Gastroesophageal sphincter (tissue), 4 donors: ENCODE measurements around the gene FBXL4. TPM values are rescaled to one million over a fixed set of nuclear protein-coding genes. Genes with fewer than 3 reads are reported as not detected.

Experiments
- ATAC-seq: fragments of 150-250 bp; one replicate; pipeline ENCODE4 v1.9.1; 2016; ENCODE audit warnings: mild to moderate bottlenecking, moderate library complexity
- H3K27ac ChIP-seq, 4 donors: fragments of 200-600 bp; sonication (generic) in 3 of 4; 1 replicate in 3 of 4; 2 replicates in 1 of 4; pipeline ENCODE4 v1.5.1; 2016 to 2019
- H3K27me3 ChIP-seq: fragments of 200-600 bp; sonication (generic); one replicate; pipeline ENCODE4 v1.5.1; 2019
- H3K36me3 ChIP-seq, 2 donors: fragments of 200-600 bp; sonication (generic); one replicate each; pipeline ENCODE4 v1.5.1; 2019; ENCODE audit warnings: control low read depth in 1 of 2
- H3K4me1 ChIP-seq, 3 donors: fragments of 200-600 bp; sonication (generic); 1 replicate in 2 of 3; 2 replicates in 1 of 3; pipeline ENCODE4 v1.5.1; 2016 to 2019; ENCODE audit warnings: control low read depth in 2 of 3
- H3K4me3 ChIP-seq, 2 donors: fragments of 200-600 bp; sonication (generic); one replicate each; pipeline ENCODE4 v1.5.1; 2019; ENCODE audit warnings: mild to moderate bottlenecking in 1 of 2, moderate library complexity in 1 of 2
- H3K9me3 ChIP-seq, 3 donors: fragments of 200-600 bp; sonication (generic); one replicate each; pipeline ENCODE4 v1.5.1; 2017 to 2019; ENCODE audit warnings: control low read depth in 2 of 3
- EP300 ChIP-seq: sonication (generic); formaldehyde crosslinking; IDR thresholded peaks from one replicate; pipeline ENCODE4 v1.6.1; 2017; ENCODE audit warnings: antibody characterized with exemption, mild to moderate bottlenecking
- POLR2A ChIP-seq, 2 donors: fragments of 450-650 bp; IDR thresholded peaks; one replicate each; pipeline ENCODE4 v1.6.1; 2017; ENCODE audit warnings: antibody characterized with exemption in 2 of 2, mild to moderate bottlenecking in 2 of 2, moderate library complexity in 1 of 2
- POLR2AphosphoS5 ChIP-seq: sonication (generic); formaldehyde crosslinking; IDR thresholded peaks from one replicate; pipeline ENCODE4 v1.6.1; 2017; ENCODE audit warnings: antibody characterized with exemption
- WGBS, 2 donors: methylation state at CpG; one replicate each; pipeline ENCODE4 v1.1.5; 2018; ENCODE audit warnings: low coverage in 1 of 2; 5-methylcytosine and 5-hydroxymethylcytosine counted together
- total RNA-seq, 4 donors: library from RNA; depleted of rRNA; stranded (reverse); fragments of >200 nt; gene quantifications; one replicate each; pipeline ENCODE4 v1.1.0, GENCODE V29; 2016
- TF ChIP-seq, protein P1 (sequence below), 4 experiments: fragments of 200-600 bp in 2 of 4; fragments of 450-650 bp in 2 of 4; sonication (generic) in 1 of 4; IDR thresholded peaks; one replicate each; pipeline ENCODE4 v1.5.1; 2017 to 2019; ENCODE audit warnings: antibody characterized with exemption in 4 of 4, mild to moderate bottlenecking in 2 of 4, moderate library complexity in 2 of 4

The FBXL4 gene
- total RNA-seq, 4 donors from 2014 or later: 15.6 to 21.9 (median 18.8) TPM

DNA sequence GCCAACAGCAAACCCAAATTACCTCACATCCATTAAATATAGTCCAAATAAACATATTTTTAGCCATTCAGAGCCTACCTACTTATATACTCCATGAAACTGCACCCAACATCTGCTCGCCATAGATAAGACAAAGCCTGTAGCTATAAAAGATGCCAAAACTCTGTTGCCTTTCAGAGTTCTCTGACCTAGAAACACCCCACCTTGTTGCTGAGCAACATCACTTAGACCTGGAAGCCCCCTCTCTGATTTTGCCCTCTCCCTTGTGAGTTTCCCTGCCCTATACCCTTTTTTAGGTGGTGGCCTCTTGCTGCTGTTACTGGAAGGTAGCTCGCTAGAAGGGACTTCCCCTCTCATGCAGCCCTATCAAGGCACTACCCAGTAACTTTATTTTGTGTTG lies 27.7 kb upstream of the FBXL4 start:
- Histone ChIP-seq H3K27me3 (no peaks in the 10 kb centered on the region), H3K9me3 (no peaks in the 10 kb centered on the region), H3K4me3 (no peak overlapping the region), H3K27ac (no peak overlapping the region), H3K36me3 (no peaks in the 10 kb centered on the region), H3K4me1 (no peaks in the 10 kb centered on the region)
- no peak for ATAC-seq
- no peak for TF ChIP-seq EP300
- TF ChIP-seq, protein P1, sequence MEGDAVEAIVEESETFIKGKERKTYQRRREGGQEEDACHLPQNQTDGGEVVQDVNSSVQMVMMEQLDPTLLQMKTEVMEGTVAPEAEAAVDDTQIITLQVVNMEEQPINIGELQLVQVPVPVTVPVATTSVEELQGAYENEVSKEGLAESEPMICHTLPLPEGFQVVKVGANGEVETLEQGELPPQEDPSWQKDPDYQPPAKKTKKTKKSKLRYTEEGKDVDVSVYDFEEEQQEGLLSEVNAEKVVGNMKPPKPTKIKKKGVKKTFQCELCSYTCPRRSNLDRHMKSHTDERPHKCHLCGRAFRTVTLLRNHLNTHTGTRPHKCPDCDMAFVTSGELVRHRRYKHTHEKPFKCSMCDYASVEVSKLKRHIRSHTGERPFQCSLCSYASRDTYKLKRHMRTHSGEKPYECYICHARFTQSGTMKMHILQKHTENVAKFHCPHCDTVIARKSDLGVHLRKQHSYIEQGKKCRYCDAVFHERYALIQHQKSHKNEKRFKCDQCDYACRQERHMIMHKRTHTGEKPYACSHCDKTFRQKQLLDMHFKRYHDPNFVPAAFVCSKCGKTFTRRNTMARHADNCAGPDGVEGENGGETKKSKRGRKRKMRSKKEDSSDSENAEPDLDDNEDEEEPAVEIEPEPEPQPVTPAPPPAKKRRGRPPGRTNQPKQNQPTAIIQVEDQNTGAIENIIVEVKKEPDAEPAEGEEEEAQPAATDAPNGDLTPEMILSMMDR (IDR thresholded peaks at IDR 0.05): no peak
- TF ChIP-seq POLR2A (IDR thresholded peaks at IDR 0.05): no peak
- no peak for TF ChIP-seq POLR2AphosphoS5
- WGBS, 2 donors: 65 to 83% methylated on average over 2 of the region's 2 CpGs

DNA sequence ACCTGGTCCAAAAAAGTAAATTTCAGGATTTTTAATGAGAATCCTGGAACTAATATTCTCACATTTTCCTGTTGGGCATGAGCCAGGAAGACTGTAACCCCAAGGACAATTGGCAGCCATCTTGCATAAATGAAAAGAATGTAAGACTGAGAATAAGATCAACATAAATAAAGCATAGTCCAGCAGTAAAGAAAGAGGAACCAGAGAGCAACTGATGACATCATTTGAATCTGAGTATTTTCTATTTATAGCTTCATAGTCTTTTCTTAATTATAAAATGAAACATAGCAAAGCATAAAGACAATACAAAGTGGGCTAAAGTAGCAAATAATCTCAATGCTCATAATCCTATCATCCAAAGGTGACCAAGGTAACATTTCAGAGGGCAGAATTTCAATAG lies 26.6 kb upstream of the FBXL4 start:
- no peaks in the 10 kb centered on the region for H3K27me3 ChIP-seq
- ATAC-seq: no peak
- H3K9me3 ChIP-seq: no peaks in the 10 kb centered on the region
- no peaks in the 10 kb centered on the region for H3K4me1 ChIP-seq
- no peak overlapping the region for H3K4me3 ChIP-seq
- H3K27ac ChIP-seq: no peak overlapping the region
- no peaks in the 10 kb centered on the region for H3K36me3 ChIP-seq
- TF ChIP-seq POLR2A (IDR thresholded peaks at IDR 0.05) (no peak), POLR2AphosphoS5 (no peak), EP300 (no peak)
- TF ChIP-seq, protein P1 (IDR thresholded peaks at IDR 0.05): no peak

DNA sequence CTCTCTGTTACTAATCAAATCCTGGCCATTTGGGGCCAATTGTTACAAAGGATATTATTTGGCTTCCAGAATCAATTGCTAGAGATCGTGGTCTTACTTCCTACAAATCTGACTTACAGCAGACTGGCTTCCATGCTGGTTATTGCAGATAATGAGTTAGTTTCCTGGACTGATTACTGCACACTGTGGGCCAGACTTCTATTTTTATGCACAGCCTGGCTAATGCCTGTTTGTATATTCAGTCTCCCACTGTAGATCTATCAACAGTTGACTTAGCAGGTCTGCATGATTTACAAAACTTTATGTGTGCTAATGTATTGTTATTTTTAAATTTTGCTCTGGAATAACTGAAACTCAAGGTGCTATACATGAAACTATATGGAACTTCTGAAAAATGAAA lies 25.8 kb upstream of the FBXL4 start:
- H3K27me3 ChIP-seq: no peaks in the 10 kb centered on the region
- no peak for ATAC-seq
- no peaks in the 10 kb centered on the region for H3K9me3 ChIP-seq
- no peak overlapping the region for H3K4me3 ChIP-seq
- H3K27ac ChIP-seq: no peak overlapping the region
- TF ChIP-seq POLR2A (IDR thresholded peaks at IDR 0.05) (no peak), POLR2AphosphoS5 (no peak), EP300 (no peak)
- TF ChIP-seq, protein P1 (IDR thresholded peaks at IDR 0.05): no peak
- no peaks in the 10 kb centered on the region for H3K4me1 ChIP-seq
- 62 to 83% methylated on average over 1 of the region's 1 CpG for WGBS, 2 donors
- H3K36me3 ChIP-seq: no peaks in the 10 kb centered on the region

DNA sequence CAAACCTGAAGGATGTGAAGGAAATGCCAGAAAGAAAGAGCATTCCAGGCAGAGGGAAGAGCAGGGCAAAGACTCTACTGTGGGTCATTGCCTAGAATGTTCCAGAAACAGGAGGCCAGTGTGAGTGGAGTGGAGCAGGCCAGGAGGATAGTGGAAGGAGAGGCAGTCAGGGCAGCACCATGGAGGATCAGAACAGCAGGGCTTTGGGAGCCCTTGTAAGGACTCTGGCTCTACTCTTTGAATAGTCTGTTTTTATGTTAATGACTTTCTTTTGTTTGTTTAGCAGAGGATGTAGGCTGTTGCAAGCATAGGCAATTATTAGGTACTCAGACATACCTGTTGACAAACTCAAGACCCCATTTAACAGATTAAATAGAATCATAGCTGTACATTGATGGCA lies 23.6 kb upstream of the FBXL4 start:
- no peak for TF ChIP-seq EP300
- H3K27ac ChIP-seq: no peak overlapping the region
- no peak for ATAC-seq
- H3K4me3 ChIP-seq: no peak overlapping the region
- no peaks in the 10 kb centered on the region for H3K9me3 ChIP-seq
- H3K36me3 ChIP-seq: no peaks in the 10 kb centered on the region
- H3K27me3 ChIP-seq: no peaks in the 10 kb centered on the region
- H3K4me1 ChIP-seq: no peaks in the 10 kb centered on the region

DNA sequence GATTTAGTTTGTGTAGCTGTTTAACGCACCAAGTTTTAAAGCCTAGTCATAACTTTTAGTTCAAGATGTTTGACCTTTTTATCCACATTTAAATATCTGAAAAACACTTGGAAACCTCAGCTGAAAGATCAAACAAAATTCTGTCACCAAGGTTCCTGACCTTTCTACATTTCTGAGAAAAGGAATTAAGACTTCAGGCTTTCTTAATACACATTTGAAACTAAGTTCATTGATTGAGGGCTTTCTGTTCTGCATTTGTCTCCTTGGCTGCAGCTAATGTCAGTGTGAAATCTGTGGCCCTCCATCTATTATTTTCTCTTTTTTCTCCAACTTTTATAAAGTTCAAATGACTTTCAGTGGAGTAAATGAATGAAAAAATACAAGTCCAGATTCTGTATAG lies 22.7 kb upstream of the FBXL4 start:
- Histone ChIP-seq H3K27me3 (no peaks in the 10 kb centered on the region), H3K9me3 (no peaks in the 10 kb centered on the region), H3K36me3 (no peaks in the 10 kb centered on the region), H3K4me1 (no peaks in the 10 kb centered on the region), H3K27ac (no peak overlapping the region), H3K4me3 (no peak overlapping the region)
- TF ChIP-seq POLR2A (IDR thresholded peaks at IDR 0.05): no peak
- no peak for TF ChIP-seq EP300
- no peak for TF ChIP-seq POLR2AphosphoS5
- TF ChIP-seq, protein P1 (IDR thresholded peaks at IDR 0.05): no peak
- WGBS, 2 donors: 24 to 36% methylated on average over 1 of the region's 1 CpG
- ATAC-seq: no peak

DNA sequence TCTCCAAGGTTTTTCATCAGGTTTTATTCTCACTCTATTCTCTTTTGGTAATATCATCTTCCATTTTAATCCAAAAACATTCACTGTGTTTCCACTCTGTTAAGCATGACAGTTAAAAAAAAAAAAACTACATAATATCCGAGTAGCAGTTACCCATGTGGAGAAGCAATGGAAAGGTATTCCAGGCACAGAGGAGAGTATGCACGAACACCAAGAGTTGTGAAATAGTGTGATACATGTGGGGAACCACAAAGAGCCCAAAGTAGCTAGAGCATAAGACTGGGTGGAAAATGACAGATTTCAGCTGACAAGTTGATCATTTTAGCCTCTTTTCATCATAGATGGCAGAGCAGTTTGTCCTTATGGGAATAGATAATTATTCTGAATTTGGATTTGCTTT lies 19.9 kb upstream of the FBXL4 start:
- no peaks in the 10 kb centered on the region for H3K9me3 ChIP-seq
- H3K4me3 ChIP-seq: no peak overlapping the region
- no peak overlapping the region for H3K27ac ChIP-seq
- no peak for ATAC-seq
- no peaks in the 10 kb centered on the region for H3K36me3 ChIP-seq
- no peak for TF ChIP-seq POLR2A (IDR thresholded peaks at IDR 0.05)
- TF ChIP-seq, protein P1 (IDR thresholded peaks at IDR 0.05): no peak
- no peak for TF ChIP-seq EP300
- TF ChIP-seq POLR2AphosphoS5: no peak
- no peaks in the 10 kb centered on the region for H3K4me1 ChIP-seq
- WGBS, 2 donors: 75 to 89% methylated on average over 2 of the region's 2 CpGs
- H3K27me3 ChIP-seq: no peaks in the 10 kb centered on the region
